Activated CD4-positive, alpha-beta T cell treated with anti-CD3 and anti-CD28 coated beads, Interleukin-2, Interleukin-6, amounts not matched to agents 100 ng/mL and 50 ng/mL, durations not matched to agents 16 hours and 8 hours (primary cell): ENCODE measurements around the gene KLHL11.
A peak's percentile ranks its signal among the peaks of the same experiment; 100 is the strongest.
"Not testable (repeated sequence)": the region's sequence is repeated elsewhere in the genome, so short reads cannot be mapped to it uniquely, and the experiment has no call there.

Source experiments
- DNase-seq: peaks from one replicate; pipeline ENCODE4 v3.0.0-alpha.2; 2020

The KLHL11 gene

DNA sequence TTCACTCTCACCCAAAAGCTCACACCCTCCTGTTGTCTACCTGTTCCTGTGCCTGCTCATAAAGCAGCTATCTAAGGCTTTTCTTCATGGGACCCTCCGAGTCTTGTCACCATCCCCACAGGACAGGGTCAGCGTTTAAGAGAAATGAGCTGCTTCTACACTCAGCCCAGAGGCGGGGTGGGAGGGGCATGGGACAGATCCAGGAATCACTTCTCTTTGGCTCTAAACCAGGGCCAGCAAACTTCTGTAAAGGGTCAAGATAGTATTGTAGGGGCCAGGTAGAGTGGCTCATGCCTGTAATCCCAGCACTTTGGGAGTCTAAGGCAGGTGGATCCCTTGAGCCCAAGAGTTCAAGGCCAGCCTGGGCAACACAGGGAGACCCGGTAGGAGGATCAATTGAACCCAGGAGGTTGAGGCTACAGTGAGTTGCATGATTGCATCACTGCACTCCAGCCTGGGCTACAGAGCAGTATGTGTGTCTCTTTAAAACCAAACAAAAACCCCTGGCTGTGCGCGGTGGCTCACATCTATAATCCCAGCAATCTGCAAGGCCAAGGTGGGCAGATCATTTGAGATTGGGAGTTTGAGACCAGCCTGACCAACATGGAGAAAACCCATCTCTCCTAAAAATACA is 23.2 kb upstream of the KLHL11 start:
- DNase-seq, result no peak

DNA sequence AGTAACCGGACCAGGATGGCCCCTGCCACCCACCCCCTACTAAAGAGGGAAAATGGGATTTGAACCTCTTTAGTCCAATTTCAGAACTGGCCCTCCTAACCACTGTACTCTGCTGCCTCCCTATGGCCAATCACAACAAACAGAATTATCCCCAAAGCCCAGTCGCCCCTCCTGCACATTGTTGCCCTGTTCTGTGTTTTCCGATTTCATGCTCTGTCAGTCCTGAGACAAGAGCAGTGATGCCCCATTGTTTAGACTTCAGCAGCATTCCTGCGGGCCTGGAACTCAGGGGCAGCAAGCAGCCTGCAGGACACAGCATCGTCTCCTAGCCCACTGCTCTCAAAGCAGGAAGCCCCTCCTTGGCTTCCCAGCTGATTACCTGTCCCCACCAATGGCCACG is 20.5 kb upstream of the KLHL11 start:
- no peak for DNase-seq

DNA sequence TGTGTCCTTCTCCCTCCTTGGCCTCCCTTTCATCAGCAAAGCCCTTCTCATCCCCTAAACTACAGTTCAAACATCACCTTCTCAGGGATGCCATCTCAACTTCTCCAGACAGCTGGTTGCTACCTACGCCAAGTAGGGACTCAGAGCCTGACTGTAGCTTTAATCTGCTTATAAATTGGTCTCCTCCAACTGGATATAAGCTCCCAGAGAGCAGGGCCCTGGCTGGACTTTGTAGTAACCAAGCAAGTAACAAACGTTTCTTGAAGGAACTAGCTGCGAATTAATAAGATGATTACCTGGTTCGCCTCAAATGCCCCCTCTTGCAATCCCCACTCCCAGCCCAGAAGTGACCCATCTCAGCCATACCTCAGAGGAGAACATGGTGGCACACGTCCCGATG is 17.5 kb upstream of the KLHL11 start:
- no peak for DNase-seq

DNA sequence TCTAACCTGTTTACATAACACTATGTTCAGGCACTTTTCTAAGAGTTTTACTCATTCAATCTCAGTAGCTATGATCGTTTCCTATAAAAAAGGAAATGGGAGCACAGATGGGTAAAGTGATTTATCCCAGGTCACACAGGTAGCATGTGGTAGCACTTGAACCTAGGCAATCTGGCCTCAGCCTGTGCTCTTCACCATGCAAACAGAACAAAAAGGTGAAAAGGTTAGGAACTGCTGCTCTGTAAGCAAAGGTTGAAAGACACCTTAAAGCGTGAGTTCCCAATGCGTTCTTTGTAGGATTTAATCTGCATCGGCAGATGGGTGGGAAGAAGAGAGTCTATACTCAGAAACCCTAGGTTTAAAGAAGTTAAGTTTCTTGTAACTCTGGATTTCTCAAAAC is 14.9 kb upstream of the KLHL11 start:
- no peak for DNase-seq

DNA sequence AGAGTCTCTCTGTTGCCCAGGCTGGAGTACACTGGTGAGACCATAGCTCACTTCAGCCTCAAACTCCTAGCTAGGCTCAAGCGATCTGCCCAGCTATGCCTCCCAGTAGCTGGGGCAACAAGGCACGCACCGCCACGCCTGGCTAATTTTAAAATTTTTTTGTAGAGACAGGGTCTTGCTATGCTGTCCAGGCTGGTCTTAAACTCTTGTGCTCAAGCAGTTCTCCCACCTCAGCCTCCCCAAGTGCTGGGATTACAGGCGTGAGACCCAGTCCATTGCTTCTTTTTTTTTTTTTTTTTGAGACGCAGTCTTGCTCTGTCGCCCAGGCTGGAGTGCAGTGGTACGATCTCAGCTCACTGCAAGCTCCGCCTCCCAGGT is 9.1 kb upstream of the KLHL11 start:
- not testable (repeated sequence) for DNase-seq

DNA sequence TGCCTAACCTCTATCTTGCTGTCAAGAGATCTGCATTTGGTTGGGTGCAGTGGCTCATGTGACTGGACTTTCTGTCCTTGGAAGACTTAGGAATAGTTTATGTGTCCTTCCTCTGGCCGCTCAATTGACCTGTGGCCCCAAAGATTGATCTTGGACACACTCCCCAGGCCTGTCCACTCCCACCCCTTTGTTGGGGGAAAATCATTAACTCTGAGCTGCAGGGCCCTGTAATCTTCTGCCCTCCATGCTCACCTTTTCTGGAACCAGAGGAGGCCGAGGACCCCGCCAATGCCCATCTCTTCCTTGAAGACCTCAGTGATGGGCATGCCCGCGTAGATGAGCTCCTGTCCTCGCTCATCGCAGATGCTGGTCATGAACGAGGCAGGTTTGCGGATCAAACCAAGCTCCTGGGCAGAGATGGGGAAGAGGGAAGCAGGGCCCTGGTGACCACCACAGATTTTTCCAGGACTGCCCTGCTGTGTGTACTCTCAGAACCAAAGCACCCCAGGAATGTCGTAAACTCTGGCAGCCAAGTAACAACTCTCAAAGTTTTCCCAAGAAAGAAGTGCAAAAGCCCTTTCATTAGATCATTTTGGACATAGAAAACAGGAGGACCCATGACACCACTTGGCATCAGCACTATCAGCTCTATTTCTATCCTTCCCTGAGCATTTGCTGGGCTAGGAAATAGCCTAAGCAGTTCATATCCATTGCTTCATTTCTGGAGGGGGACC is 8.5 kb upstream of the KLHL11 start:
- DNase-seq, result no peak

DNA sequence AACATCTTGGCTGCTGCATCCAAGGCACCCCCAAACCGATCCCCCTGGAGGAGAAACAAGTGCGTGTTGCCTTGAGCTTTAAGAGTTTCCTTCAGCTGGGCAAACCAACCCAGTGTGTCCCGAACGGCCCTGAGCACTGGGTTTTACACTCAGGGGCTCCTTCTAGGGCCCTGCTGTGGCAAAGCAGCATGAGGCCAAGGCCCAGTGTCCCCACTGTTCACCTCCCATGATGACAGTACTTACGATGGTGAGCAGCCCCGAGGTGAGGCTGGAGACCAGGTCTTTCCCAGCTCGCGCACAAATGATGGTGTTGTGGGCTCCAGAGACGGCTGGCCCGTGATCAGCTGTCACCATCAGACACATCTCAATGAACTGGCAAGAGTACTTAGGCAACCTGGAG is 6.6 kb upstream of the KLHL11 start:
- DNase-seq, result no peak

DNA sequence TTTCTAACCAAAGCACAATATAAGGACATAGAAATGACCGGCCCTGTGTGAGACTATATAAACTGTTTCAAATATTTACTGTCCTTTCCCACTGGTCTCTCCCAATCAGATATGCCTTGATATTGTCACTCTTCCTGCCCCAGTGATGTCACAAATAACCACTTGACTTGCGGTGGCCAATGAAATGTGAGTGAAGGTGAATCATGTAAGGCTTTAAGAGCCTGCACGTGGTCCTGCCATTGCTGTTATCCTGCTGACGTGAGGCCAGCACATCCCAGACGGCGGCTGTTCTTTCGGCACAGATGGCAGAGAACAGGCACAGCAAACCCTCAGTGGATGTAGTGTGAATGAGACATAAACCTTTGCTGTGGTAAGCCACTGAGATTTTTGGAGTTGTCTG is 5.4 kb upstream of the KLHL11 start:
- DNase-seq, result no peak

DNA sequence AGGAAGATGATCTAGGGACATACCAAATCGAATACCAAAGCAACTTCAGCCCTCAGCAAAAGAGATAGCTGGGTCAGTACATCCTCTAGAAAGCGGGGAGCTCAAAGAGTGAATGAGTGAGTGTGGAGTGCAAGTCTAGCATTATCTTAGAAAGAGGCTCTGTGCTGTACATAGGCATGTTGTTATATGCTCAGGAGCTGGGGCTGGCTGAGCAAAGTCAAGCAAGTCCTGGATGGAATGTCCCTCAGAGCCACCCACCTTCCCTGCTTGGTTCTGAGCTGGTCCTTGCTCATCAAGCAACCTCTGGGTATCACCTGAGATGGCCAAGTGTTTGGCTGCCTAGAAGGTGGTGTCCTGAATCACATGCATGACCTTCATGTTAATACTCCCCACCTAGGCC is 4.9 kb upstream of the KLHL11 start:
- no peak for DNase-seq

DNA sequence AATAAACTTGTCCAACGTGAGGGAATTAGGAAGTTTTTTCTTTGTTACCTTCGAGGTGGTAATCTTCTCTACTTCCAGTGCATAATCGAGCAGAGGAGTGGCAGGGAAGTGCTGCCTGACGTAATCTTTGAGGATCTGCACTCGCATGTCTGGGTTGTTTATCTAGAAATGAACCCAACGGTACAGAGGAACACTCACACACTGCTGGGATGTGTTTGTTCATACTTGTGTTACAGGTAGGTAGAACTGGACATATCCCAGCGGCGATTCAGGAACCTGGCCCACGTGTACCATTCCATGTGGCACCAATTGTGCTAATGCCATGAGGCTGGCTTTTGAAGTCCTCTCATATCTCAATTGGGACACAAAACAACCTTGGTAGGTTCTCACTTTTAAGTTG is 4.2 kb upstream of the KLHL11 start:
- no peak for DNase-seq

DNA sequence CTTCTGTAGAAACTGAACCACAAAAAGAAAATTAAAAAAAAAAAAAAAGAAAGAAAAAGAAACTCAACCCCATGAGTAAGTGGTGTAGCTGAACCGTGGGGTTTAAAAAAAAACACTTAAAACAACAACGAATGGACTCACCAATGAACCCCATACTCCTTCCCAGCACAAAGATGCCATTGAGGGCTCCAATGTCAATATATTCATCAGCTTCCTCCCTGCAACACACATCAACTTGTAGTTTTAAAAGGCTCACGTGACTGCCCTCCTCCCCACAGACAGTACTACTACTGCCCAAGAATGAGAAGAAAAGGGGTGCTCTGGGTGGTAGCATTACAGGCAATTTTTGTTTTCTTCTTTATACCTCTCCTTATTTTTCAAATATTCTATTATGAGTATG is 3.3 kb upstream of the KLHL11 start:
- DNase-seq, result no peak

DNA sequence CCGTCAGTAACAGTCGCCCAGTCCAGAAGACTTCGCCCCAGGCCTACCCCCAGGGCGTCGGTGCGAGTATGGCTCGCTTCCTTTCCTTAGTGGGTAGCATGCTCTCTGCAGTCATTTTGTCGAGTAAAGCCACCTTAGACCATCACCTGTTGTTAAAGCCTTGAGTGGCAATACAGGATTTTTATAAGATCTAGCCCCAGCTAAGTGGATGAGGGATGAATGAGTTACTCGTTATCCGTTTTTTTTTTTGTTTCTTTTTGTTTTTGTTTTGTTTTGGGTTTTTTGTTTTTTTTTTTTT is 322 bp upstream of the KLHL11 start:
- no peak for DNase-seq

DNA sequence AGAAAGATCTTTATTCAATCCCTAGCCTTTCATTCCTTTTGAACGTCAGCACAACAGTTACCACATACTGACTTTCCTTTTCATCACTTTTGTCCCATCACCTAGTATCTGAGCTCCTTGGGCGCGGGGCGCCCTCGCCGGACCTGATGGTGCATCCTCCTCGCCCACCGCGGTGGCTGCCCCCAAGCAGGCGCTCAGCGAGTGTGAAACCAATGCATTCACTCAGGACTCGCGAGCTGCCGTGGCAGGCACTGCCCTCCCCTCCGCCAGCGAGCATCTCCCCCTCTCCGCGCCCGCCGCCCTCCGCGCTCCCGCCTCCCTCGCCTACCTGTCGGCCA is 756 bp downstream of the KLHL11 start:
- DNase-seq, result no peak

DNA sequence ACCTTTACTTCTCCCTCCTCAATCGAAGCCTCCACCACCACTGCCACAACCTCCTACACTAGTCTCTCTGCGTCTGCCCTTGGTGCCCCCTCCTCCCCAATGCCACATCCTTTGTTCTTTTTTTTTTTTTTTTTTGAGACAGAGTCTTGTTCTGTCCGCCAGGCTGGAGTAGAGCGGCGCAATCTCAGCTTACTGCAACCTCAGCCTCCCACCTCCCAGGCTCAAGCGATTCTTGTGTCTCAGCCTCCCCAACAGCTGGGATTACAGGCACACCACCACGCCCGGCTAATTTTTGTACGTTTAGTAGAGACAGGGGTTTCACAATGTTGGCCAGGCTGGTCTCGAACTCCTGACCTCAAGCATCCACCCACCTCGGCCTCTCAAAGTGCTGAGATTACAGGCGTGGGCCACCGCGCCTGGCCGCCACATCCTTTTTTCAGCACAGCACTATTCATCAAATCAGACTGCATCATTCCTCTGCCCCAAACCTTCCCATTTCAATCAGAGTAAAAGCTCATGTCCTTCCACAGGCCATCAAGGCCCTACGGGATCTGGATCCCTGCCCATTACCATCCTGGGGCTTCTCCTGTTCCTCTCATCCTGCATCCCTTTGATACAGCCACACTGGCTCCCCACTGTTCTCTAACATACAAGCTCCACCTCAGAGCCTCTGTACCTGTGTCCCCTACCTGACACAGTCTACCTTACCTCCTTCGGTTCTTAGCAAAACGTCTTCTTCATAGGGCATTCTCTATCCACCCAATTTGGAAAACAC is 2.0 kb downstream of the KLHL11 start:
- DNase-seq, result peak; percentile 42

DNA sequence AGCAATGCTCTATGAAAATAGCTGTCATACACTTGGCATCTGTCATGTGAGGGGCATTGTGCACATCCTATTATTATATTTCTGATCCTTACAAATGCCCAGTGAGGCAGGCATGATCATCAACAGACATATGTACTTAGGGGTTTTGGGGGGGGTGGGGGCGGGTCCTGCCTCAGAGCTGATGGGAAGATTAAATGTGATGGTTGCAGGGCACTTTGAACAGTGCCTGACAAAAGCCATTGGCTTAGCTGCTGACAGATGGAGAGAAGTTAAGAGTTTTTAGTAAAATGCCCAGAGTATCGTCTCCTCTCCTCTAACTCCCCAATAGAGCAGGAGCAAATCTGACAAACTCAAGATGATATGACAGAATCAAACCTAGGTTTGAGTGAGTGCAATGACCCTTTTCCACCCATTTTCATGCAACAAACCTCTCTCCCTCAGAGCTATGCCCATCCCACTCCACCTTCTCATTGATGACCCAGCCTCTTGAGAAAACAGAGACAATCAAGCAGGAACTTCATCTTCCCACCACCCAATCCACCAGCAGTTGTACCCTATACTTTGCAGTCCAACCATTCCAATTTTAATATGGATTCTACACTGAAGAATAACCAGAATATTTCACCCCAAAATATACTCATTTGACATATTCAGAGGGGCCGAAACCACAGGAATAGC is 4.8 kb downstream of the KLHL11 start:
- DNase-seq, result no peak

DNA sequence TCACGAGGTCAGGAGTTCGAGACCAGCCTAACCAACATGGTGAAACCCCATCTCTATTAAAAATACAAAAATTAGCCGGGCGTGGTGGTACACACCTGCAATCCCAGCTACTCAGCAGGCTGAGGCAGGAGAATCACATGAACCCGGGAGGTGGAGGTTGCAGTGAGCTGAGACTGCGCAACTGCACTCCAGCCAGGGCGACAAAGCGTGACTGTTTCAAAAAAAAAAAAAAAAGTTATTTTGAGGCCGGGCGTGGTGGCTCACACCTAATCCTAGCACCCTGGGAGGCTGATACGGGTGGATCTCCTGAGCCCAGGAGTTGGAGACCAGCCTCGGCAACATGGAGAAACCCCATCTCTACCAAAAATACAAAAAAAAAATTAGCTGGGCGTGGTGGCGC is 13.8 kb downstream of the KLHL11 start:
- DNase-seq, result not testable (repeated sequence)

DNA sequence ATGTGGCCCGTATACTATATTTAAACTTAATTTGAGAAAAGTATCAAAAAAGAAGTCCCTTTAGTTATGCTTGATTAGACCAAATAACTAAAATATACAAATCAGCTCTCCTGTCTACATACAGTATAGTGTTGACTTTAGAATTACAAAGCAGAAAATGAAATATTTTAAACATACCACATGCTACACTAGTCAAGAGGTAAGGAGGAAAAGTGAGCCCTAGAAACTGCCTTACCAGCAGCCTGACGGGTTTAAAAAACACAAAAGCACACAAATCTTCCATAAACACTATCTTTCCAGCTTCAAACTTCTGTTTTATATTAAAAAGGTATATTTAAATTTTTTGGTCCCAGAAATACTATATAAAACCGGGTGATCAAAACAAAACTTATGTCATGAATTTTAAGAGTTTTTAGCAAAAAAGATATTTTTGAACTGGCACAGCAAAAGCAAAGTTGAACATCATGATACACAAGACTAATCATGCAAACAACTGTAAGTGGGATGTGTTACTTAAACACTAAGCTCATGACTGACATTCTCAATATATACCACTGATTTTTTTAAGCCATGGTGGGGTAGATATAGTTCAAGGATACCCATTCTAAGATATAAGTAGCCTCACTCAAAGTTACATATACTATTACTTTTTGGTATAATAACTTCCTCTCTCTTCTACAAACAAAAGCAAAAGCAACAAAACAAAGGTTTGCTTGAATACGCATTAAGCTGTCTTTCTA is 15.8 kb downstream of the KLHL11 start:
- DNase-seq, result no peak

DNA sequence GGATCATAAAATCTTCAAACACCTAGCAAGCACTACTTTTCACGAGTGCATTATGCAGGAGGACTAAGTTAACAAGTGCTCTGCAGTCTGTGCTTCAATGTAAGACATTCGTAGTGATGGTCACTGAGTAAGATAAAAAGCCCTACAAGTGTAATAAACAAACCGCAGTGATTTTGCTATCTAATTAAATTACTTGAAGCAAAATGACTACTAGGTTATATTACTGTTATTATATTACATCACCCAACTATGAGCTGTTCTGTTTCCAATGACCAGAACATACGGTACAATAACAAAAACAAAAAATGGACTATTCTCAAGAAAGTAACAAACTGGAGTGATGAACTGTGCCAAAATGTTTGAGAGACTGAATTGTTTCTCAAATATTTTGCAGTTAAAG is 16.4 kb downstream of the KLHL11 start:
- DNase-seq, result no peak

DNA sequence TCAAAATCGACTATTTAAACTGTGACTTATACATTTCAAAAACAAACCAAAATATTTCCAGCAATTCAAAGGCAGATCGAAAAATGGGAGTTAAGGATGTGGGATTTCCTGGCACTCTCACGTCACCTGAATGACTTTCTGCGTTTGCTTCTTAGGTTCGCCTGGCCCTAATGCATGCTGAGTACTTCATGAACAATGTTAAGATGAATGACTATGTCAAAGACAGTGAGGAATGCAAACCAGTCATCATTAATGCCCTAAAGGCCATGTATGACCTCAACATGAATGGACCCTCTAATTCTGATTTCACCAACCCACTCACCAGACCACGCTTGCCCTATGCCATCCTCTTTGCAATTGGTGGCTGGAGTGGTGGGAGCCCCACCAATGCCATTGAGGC is 20.3 kb downstream of the KLHL11 start:
- no peak for DNase-seq

DNA sequence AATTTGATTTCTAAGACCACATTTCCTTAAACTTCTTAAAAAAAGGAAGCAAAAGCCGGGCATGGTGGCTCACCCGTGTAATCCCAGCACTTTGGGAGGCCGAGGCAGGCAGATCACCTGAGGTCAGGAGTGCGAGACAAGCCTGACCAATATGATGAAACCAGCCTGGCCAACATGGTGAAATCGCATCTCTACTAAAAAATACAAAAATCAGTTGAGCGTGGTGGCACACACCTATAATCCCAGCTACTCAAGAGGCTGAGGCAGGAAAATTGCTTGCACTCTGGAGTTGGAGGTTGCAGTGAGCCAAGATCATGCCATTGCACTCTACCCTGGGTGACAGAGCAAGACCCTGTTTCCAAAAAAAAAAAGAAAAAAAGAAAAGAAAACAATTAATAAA is 24.4 kb downstream of the KLHL11 start:
- DNase-seq, result not testable (repeated sequence)

DNA sequence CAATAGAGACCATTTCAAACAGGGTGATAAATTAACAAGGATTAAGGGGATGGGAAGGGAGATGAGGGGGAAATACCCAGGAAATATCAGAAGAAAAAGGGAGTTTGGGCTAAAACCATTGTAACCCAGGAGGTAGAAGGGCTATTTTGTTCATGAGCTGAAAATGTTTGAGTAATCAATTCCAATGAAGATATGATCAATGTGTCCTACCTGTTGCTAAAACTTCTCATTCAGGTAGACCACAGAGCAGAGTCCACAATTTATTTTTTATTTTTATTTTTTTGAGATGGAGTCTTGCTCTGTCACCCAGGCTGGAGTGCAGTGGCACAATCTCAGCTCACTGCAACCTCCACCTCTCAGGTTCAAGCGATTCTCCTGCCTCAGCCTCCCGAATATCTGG is 25.8 kb downstream of the KLHL11 start:
- not testable (repeated sequence) for DNase-seq

DNA sequence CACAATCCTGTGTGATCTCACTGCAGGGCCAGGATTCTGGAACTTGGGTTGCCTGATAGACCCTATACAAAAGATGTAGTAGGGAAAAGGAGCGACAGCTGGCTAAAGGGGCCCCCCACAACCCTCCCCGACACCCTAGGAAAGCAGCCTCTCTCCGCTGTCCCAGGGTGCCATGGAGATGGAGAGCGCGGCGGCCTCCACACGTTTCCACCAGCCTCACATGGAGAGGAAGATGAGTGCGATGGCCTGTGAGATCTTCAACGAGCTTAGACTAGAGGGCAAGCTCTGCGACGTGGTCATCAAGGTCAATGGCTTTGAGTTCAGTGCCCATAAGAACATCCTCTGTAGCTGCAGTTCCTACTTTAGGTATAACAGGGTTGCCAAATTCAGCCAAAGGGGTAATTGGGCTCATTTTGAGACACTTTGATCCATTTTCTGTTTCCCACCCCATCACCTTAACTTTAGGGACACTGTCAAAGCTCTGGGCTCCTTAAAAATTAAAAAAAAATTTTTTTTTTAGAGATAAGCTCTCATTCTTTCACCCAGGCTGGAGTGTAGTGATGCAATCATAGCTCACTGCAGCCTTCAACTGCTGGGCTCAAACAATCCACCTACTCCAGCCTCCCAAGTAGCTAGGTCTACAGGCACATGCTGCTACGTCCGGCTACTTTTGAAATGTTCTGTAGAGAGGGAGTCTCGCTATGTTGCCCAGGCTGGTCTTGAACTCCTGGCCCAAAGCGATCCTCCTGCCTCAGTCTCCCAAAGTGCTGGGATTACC is 27.3 kb downstream of the KLHL11 start, which contains the start of gene KLHL10:
Gene KLHL10 (plus strand): TSS at position 65 of the 778 bp plus-strand sequence. CDS start 108 bp downstream, at position 173.
- no peak for DNase-seq
